H9 (cell line): Measurements from ENCODE around the gene KIRREL3. TPM values are rescaled to one million over a fixed set of nuclear protein-coding genes. Genes with fewer than 3 reads are reported as not detected.

Experiments
- DNase-seq: peaks from one replicate; pipeline ENCODE4 v3.0.0-alpha.2; 2017
- H2AFZ ChIP-seq: one replicate; pipeline ENCODE4 v1.6.1; 2013; ENCODE audit warnings: mild to moderate bottlenecking, low read length, control low read depth, moderate library complexity
- H2AK5ac ChIP-seq: 2 replicates; pipeline ENCODE4 v1.6.1; 2013; ENCODE audit warnings: low read length, control low read depth, mixed read lengths; ENCODE audit not compliant: insufficient read length
- H2BK120ac ChIP-seq: one replicate; pipeline ENCODE4 v1.6.1; 2013; ENCODE audit warnings: low read depth, mild to moderate bottlenecking, low read length, control low read depth, inconsistent platforms; ENCODE audit not compliant: poor library complexity, severe bottlenecking
- H2BK12ac ChIP-seq: 2 replicates; pipeline ENCODE4 v1.6.1; 2013; ENCODE audit warnings: low read length, control low read depth, mixed read lengths, low read depth; ENCODE audit not compliant: insufficient read length
- H2BK15ac ChIP-seq: 2 replicates; pipeline ENCODE4 v1.6.1; 2013; ENCODE audit warnings: low read depth, low read length, control low read depth
- H2BK20ac ChIP-seq: one replicate; pipeline ENCODE4 v1.6.1; 2013; ENCODE audit warnings: low read depth, mild to moderate bottlenecking, low read length, control low read depth, inconsistent platforms; ENCODE audit not compliant: poor library complexity, severe bottlenecking
- H2BK5ac ChIP-seq: 2 replicates; pipeline ENCODE4 v1.6.1; 2013; ENCODE audit warnings: low read length, control low read depth, mixed read lengths; ENCODE audit not compliant: insufficient read length
- H3K14ac ChIP-seq: 2 replicates; pipeline ENCODE4 v1.6.1; 2013; ENCODE audit warnings: low read length, control low read depth; ENCODE audit not compliant: insufficient read depth
- H3K18ac ChIP-seq: 2 replicates; pipeline ENCODE4 v1.6.1; 2013; ENCODE audit warnings: low read depth, mild to moderate bottlenecking, mixed read lengths, low read length, control low read depth; ENCODE audit not compliant: insufficient read length
- H3K23ac ChIP-seq: 2 replicates; pipeline ENCODE4 v1.6.1; 2013; ENCODE audit warnings: low read length, control low read depth, mixed read lengths, low read depth; ENCODE audit not compliant: insufficient read length
- H3K23me2 ChIP-seq: 2 replicates; pipeline ENCODE4 v1.6.1; 2013; ENCODE audit warnings: low read depth, mild to moderate bottlenecking, mixed read lengths, low read length, control low read depth; ENCODE audit not compliant: insufficient read length, poor library complexity, severe bottlenecking
- H3K27ac ChIP-seq: 2 replicates; pipeline ENCODE4 v1.5.1; 2013; ENCODE audit warnings: low read length, control low read depth, mixed read lengths, low read depth; ENCODE audit not compliant: insufficient read length
- H3K27me3 ChIP-seq: 2 replicates; pipeline ENCODE4 v1.6.1; 2013; ENCODE audit warnings: low read length, control low read depth, inconsistent platforms; ENCODE audit not compliant: insufficient read depth
- H3K4ac ChIP-seq: 2 replicates; pipeline ENCODE4 v1.6.1; 2013; ENCODE audit warnings: low read depth, mild to moderate bottlenecking, control low read depth, inconsistent platforms, low read length, moderate library complexity
- H3K4me1 ChIP-seq: 2 replicates; pipeline ENCODE4 v1.6.1; 2013; ENCODE audit warnings: low read length, control low read depth, inconsistent platforms; ENCODE audit not compliant: insufficient read depth
- H3K4me2 ChIP-seq: 2 replicates; pipeline ENCODE4 v1.6.1; 2013; ENCODE audit warnings: low read length, control low read depth, mixed read lengths; ENCODE audit not compliant: insufficient read length, insufficient read depth
- H3K56ac ChIP-seq: 2 replicates; pipeline ENCODE4 v1.6.1; 2013; ENCODE audit warnings: low read depth, mild to moderate bottlenecking, mixed read lengths, low read length, control low read depth; ENCODE audit not compliant: insufficient read length
- H3K79me1 ChIP-seq: 2 replicates; pipeline ENCODE4 v1.6.1; 2013; ENCODE audit warnings: low read depth, mild to moderate bottlenecking, moderate library complexity, low read length, control low read depth, inconsistent platforms; ENCODE audit not compliant: insufficient read depth, poor library complexity, severe bottlenecking
- H3K79me2 ChIP-seq: 2 replicates; pipeline ENCODE4 v1.6.1; 2013; ENCODE audit warnings: low read length, control low read depth, inconsistent platforms; ENCODE audit not compliant: insufficient read depth
- H3K9ac ChIP-seq: 2 replicates; pipeline ENCODE4 v1.6.1; 2013; ENCODE audit warnings: low read length, control low read depth, mixed read lengths; ENCODE audit not compliant: insufficient read length; ENCODE audit errors: extremely low read depth
- H3K9me3 ChIP-seq: one replicate; pipeline ENCODE4 v1.6.1; 2013; ENCODE audit warnings: low read depth, low read length, inconsistent platforms; ENCODE audit not compliant: control insufficient read depth
- H3T11ph ChIP-seq: one replicate; pipeline ENCODE4 v1.6.1; 2013; ENCODE audit warnings: mild to moderate bottlenecking, low read length, control low read depth, inconsistent platforms
- H4K20me1 ChIP-seq: one replicate; pipeline ENCODE4 v1.6.1; 2013; ENCODE audit not compliant: control insufficient read depth, insufficient read length, insufficient read depth
- H4K5ac ChIP-seq: 2 replicates; pipeline ENCODE4 v1.6.1; 2013; ENCODE audit warnings: low read depth, mild to moderate bottlenecking, mixed read lengths, low read length, control low read depth; ENCODE audit not compliant: insufficient read length
- H4K8ac ChIP-seq: replicated peaks from 2 replicates; pipeline ENCODE4 v1.6.1; 2013; ENCODE audit warnings: low read length, control low read depth, mixed read lengths, low read depth; ENCODE audit not compliant: insufficient read length
- H4K91ac ChIP-seq: 2 replicates; pipeline ENCODE4 v1.6.1; 2013; ENCODE audit warnings: low read depth, mild to moderate bottlenecking, moderate library complexity, mixed read lengths, low read length, control low read depth; ENCODE audit not compliant: insufficient read length
- H3K27ac Mint-ChIP-seq, 3 experiments: 2 replicates in 2 of 3; 3 replicates in 1 of 3; pipeline ENCODE4 v1.8.0; 2020 to 2021; ENCODE audit warnings: mixed read lengths in 3 of 3, mild to moderate bottlenecking in 1 of 3, moderate library complexity in 1 of 3
- H3K27me3 Mint-ChIP-seq: 2 replicates; pipeline ENCODE4 v1.8.0; 2021; ENCODE audit warnings: low read depth, mild to moderate bottlenecking, moderate library complexity, mixed read lengths
- H3K36me3 Mint-ChIP-seq, 3 experiments: 2 replicates in 2 of 3; 3 replicates in 1 of 3; pipeline ENCODE4 v1.8.0; 2020 to 2021; ENCODE audit warnings: low read depth in 3 of 3, mixed read lengths in 3 of 3; ENCODE audit not compliant: insufficient read depth in 1 of 3
- H3K4me1 Mint-ChIP-seq, 2 experiments: 2 replicates each; pipeline ENCODE4 v1.8.0; 2020; ENCODE audit warnings: mixed read lengths in 2 of 2
- H3K4me3 Mint-ChIP-seq, 2 experiments: 2 replicates in 1 of 2; 3 replicates in 1 of 2; pipeline ENCODE4 v1.8.0; 2020 to 2021; ENCODE audit warnings: mild to moderate bottlenecking in 2 of 2, mixed read lengths in 2 of 2, moderate library complexity in 1 of 2
- H3K9me3 Mint-ChIP-seq, 2 experiments: 2 replicates in 1 of 2; 3 replicates in 1 of 2; pipeline ENCODE4 v1.8.0; 2020; ENCODE audit warnings: mild to moderate bottlenecking in 2 of 2, mixed read lengths in 2 of 2, moderate library complexity in 1 of 2
- CTCF ChIP-seq: fragments of 200-600 bp; sonication (generic); conservative IDR thresholded peaks from 3 replicates; pipeline ENCODE4 v1.8.0; 2021; ENCODE audit warnings: antibody characterized with exemption, mild to moderate bottlenecking
- WGBS: extraction: QIAGEN DNeasy Blood & Tissue Kit; methylation state at CpG from one replicate; pipeline ENCODE4 v1.1.7; 2013; ENCODE audit warnings: missing lambda C conversion rate, low lambda C conversion rate, mixed read lengths; ENCODE audit not compliant: insufficient read length; ENCODE audit errors: extremely low coverage; 5-methylcytosine and 5-hydroxymethylcytosine counted together
- total RNA-seq: library from RNA; stranded (reverse); gene quantifications from 2 replicates; pipeline ENCODE4 v1.2.1, GENCODE V29; 2021

KIRREL3 gene
- total RNA-seq, 1 experiment from 2014 or later = 0.17 TPM

GRCh38 chr11:126731576-126732142, 268.9 kb downstream of the KIRREL3 start:
- peaks cover 26% of the 10 kb centered on the region for H3K27me3 Mint-ChIP-seq
- no peak overlapping the region for H2AK5ac ChIP-seq
- H3K23me2 ChIP-seq = no peaks in the 10 kb centered on the region
- no peak overlapping the region for H2BK12ac ChIP-seq
- H4K5ac ChIP-seq = no peak overlapping the region
- H2BK15ac ChIP-seq = no peak overlapping the region
- no peak overlapping the region for H3K27ac ChIP-seq
- TF ChIP-seq CTCF = no peak
- no peak overlapping the region for H2AFZ ChIP-seq
- no peaks in the 10 kb centered on the region for H3K27me3 ChIP-seq
- no peaks in the 10 kb centered on the region for H4K20me1 ChIP-seq
- no peak overlapping the region for H3K27ac Mint-ChIP-seq
- no peaks in the 10 kb centered on the region for H3K79me1 ChIP-seq
- H3K23ac ChIP-seq = no peak overlapping the region
- peaks cover 0 to 3% of the 10 kb centered on the region in 2 experiments; a peak in 2 of 5 replicates for H3K9me3 Mint-ChIP-seq
- no peaks in the 10 kb centered on the region for H3K9me3 ChIP-seq
- WGBS = no CpG with 5 or more reads among the region's 4 CpGs
- H3K4me3 Mint-ChIP-seq = no peak overlapping the region
- H3K14ac ChIP-seq = no peak overlapping the region
- H3K56ac ChIP-seq = no peak overlapping the region
- peaks cover 0 to 4% (median 3%) of the 10 kb centered on the region in 3 experiments; a peak in 3 of 7 replicates for H3K36me3 Mint-ChIP-seq
- H3K9ac ChIP-seq = no peak overlapping the region
- no peak overlapping the region for H3T11ph ChIP-seq
- DNase-seq = no peak
- no peak overlapping the region for H2BK5ac ChIP-seq
- no peak overlapping the region for H2BK20ac ChIP-seq
- H3K4me1 ChIP-seq = no peaks in the 10 kb centered on the region; the same call in 1 of the 2 replicates
- H3K18ac ChIP-seq = no peak overlapping the region
- H3K4ac ChIP-seq = no peak overlapping the region
- no peak overlapping the region for H3K4me2 ChIP-seq
- no peak overlapping the region for H4K8ac ChIP-seq
- H4K91ac ChIP-seq = no peak overlapping the region
- no peak overlapping the region for H2BK120ac ChIP-seq
- no peaks in the 10 kb centered on the region for H3K79me2 ChIP-seq
- H3K4me1 Mint-ChIP-seq = peaks cover 7 to 13% of the 10 kb centered on the region in 2 experiments
